GM21390 (cell line): ENCODE results near the gene SAT1.

Experiments
- ATAC-seq: cut with Tn5 transposase; IDR thresholded peaks from one replicate; pipeline ENCODE4 v1.9.1; 2021; ENCODE audit not compliant: unreplicated experiment

SAT1 gene

GRCh38 chrX:23804578-23804977, 21.6 kb downstream of the SAT1 start:
- ATAC-seq, result no peak

- ATAC-seq, result no peak
Measured at GRCh38 chrX:23805389-23805788, 22.4 kb downstream of the SAT1 start.

- ATAC-seq, result no peak
Measured at GRCh38 chrX:23810279-23810678, 27.3 kb downstream of the SAT1 start.

- ATAC-seq, result no peak
Measured at GRCh38 chrX:23811108-23811651, 28.2 kb downstream of the SAT1 start.

- ATAC-seq, result no peak
Measured at GRCh38 chrX:23811656-23812055, 28.7 kb downstream of the SAT1 start.

GRCh38 chrX:23813808-23814207, 30.8 kb downstream of the SAT1 start:
- no peak for ATAC-seq

GRCh38 chrX:23815376-23815775, 32.4 kb downstream of the SAT1 start:
- ATAC-seq, result no peak

GRCh38 chrX:23816179-23816578, 33.2 kb downstream of the SAT1 start:
- ATAC-seq, result no peak

GRCh38 chrX:23817979-23818336, 35.0 kb downstream of the SAT1 start:
- ATAC-seq, result no peak

- ATAC-seq, result no peak
Measured at GRCh38 chrX:23819385-23820234, 36.6 kb downstream of the SAT1 start.

GRCh38 chrX:23820235-23820782, 37.3 kb downstream of the SAT1 start:
- ATAC-seq, result no peak

- ATAC-seq, result no peak
Measured at GRCh38 chrX:23821847-23822246, 38.9 kb downstream of the SAT1 start.

- ATAC-seq, result no peak
Measured at GRCh38 chrX:23822397-23822796, 39.4 kb downstream of the SAT1 start.

- ATAC-seq, result no peak
Measured at GRCh38 chrX:23822841-23823240, 39.9 kb downstream of the SAT1 start.

GRCh38 chrX:23825675-23826074, 42.7 kb downstream of the SAT1 start:
- no peak for ATAC-seq

GRCh38 chrX:23826216-23826615, 43.2 kb downstream of the SAT1 start:
- no peak for ATAC-seq

GRCh38 chrX:23826653-23827052, 43.7 kb downstream of the SAT1 start:
- no peak for ATAC-seq

- no peak for ATAC-seq
Measured at GRCh38 chrX:23828881-23829280, 45.9 kb downstream of the SAT1 start.

GRCh38 chrX:23832721-23833120, 49.7 kb downstream of the SAT1 start:
- no peak for ATAC-seq
